ENCODE results near the gene SOHLH1.

SOHLH1 gene

GRCh38 chr9:135729480-135729879 is 30.2 kb upstream of the SOHLH1 start:
- DNase-seq (ENCODE audit: low spot score), result no peak

GRCh38 chr9:135728436-135729110 is 29.3 kb upstream of the SOHLH1 start:
- DNase-seq (ENCODE audit: low spot score), result no peak

- no peak for DNase-seq (ENCODE audit: low spot score)
These were observed 28.1 kb upstream of the SOHLH1 start for GRCh38 chr9:135727257-135727875.

GRCh38 chr9:135726138-135726853 is 27.0 kb upstream of the SOHLH1 start:
- DNase-seq (ENCODE audit: low spot score), result no peak

GRCh38 chr9:135724186-135724787 is 25.0 kb upstream of the SOHLH1 start:
- no peak for DNase-seq (ENCODE audit: low spot score)

GRCh38 chr9:135722365-135722764 is 23.1 kb upstream of the SOHLH1 start:
- no peak for DNase-seq (ENCODE audit: low spot score)

- DNase-seq (ENCODE audit: low spot score), result no peak
These were observed 20.2 kb upstream of the SOHLH1 start for GRCh38 chr9:135719472-135719871.

- DNase-seq (ENCODE audit: low spot score), result no peak
These were observed 19.3 kb upstream of the SOHLH1 start for GRCh38 chr9:135718616-135719015.

- DNase-seq (ENCODE audit: low spot score), result no peak
These were observed 18.1 kb upstream of the SOHLH1 start for GRCh38 chr9:135717410-135717809.

GRCh38 chr9:135716045-135716444 is 16.8 kb upstream of the SOHLH1 start:
- no peak for DNase-seq (ENCODE audit: low spot score)

- DNase-seq (ENCODE audit: low spot score), result no peak
These were observed 15.8 kb upstream of the SOHLH1 start for GRCh38 chr9:135715056-135715595.

- DNase-seq (ENCODE audit: low spot score), result no peak
These were observed 15.2 kb upstream of the SOHLH1 start for GRCh38 chr9:135714242-135715055.

- DNase-seq (ENCODE audit: low spot score), result no peak
These were observed 13.5 kb upstream of the SOHLH1 start for GRCh38 chr9:135712613-135713295.

GRCh38 chr9:135711881-135712280 is 12.6 kb upstream of the SOHLH1 start:
- no peak for DNase-seq (ENCODE audit: low spot score)

- no peak for DNase-seq (ENCODE audit: low spot score)
These were observed 12.1 kb upstream of the SOHLH1 start for GRCh38 chr9:135711391-135711790.

GRCh38 chr9:135708164-135708563 is 8.9 kb upstream of the SOHLH1 start:
- DNase-seq (ENCODE audit: low spot score), result no peak

- no peak for DNase-seq (ENCODE audit: low spot score)
These were observed 8.2 kb upstream of the SOHLH1 start for GRCh38 chr9:135707252-135708138.

- no peak for DNase-seq (ENCODE audit: low spot score)
These were observed 7.0 kb upstream of the SOHLH1 start for GRCh38 chr9:135706288-135706687.

GRCh38 chr9:135705376-135705775 is 6.1 kb upstream of the SOHLH1 start:
- DNase-seq (ENCODE audit: low spot score), result no peak

GRCh38 chr9:135704483-135704882 is 5.2 kb upstream of the SOHLH1 start:
- no peak for DNase-seq (ENCODE audit: low spot score)
